Panc1 (cell line): ENCODE measurements around the gene JAM2.

Source experiments
- POLR2AphosphoS5 ChIP-seq: IDR thresholded peaks from 2 replicates; pipeline ENCODE4 v1.6.1; 2012; ENCODE audit warnings: mild to moderate bottlenecking, low read depth, low read length, moderate library complexity
- SIN3A ChIP-seq: IDR thresholded peaks from 2 replicates; pipeline ENCODE4 v1.6.1; 2012; ENCODE audit warnings: low read depth, mild to moderate bottlenecking, low read length, moderate library complexity, borderline replicate concordance; ENCODE audit not compliant: insufficient read depth
- TCF7L2 ChIP-seq: IDR thresholded peaks from 2 replicates; pipeline ENCODE4 v1.6.1; 2011; ENCODE audit warnings: mild to moderate bottlenecking, low read depth, low read length, inconsistent platforms
- TF ChIP-seq, protein P1 (sequence below): fragments of 450-650 bp; IDR thresholded peaks from 2 replicates; pipeline ENCODE4 v1.5.1; 2017; ENCODE audit warnings: mild to moderate bottlenecking
- TF ChIP-seq, protein P2 (sequence below), 2 experiments: IDR thresholded peaks; 2 replicates each; pipeline ENCODE4 v1.6.1; 2011 to 2012; ENCODE audit warnings: low read depth in 2 of 2, control low read depth in 1 of 2, low read length in 1 of 2, mild to moderate bottlenecking in 1 of 2, moderate library complexity in 1 of 2; ENCODE audit not compliant: insufficient read depth in 1 of 2

DNA sequence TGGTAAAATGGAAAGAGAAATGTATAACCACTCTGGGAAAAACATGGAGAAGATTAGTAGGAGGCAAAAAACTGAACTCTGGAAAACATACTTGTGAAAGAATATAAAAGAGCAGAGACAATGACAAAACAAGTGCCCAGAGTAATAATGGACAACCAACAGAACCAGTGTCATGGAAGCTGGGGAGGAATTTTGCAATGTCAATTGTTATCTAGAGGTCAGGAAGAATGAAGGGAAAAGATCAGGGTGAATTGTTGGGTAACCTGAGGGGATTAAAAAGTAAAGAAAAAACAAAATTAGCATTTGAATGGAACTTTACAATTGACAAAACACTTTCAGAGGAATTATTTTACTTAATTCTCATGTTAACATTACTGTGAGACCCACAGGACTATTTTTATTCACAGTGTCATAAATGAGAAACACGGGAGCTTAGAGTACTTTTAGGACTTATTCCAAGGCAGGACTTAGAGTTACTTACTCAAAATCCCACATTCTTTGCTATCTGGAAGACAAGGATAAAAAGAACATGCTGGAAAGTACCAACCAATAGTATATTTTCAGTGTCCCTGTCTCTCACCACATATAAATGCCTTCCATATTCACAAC lies 19.5 kb downstream of the JAM2 start:
- TF ChIP-seq, protein P1, sequence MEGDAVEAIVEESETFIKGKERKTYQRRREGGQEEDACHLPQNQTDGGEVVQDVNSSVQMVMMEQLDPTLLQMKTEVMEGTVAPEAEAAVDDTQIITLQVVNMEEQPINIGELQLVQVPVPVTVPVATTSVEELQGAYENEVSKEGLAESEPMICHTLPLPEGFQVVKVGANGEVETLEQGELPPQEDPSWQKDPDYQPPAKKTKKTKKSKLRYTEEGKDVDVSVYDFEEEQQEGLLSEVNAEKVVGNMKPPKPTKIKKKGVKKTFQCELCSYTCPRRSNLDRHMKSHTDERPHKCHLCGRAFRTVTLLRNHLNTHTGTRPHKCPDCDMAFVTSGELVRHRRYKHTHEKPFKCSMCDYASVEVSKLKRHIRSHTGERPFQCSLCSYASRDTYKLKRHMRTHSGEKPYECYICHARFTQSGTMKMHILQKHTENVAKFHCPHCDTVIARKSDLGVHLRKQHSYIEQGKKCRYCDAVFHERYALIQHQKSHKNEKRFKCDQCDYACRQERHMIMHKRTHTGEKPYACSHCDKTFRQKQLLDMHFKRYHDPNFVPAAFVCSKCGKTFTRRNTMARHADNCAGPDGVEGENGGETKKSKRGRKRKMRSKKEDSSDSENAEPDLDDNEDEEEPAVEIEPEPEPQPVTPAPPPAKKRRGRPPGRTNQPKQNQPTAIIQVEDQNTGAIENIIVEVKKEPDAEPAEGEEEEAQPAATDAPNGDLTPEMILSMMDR = no peak
- TF ChIP-seq POLR2AphosphoS5 = no peak
- TF ChIP-seq, protein P2, sequence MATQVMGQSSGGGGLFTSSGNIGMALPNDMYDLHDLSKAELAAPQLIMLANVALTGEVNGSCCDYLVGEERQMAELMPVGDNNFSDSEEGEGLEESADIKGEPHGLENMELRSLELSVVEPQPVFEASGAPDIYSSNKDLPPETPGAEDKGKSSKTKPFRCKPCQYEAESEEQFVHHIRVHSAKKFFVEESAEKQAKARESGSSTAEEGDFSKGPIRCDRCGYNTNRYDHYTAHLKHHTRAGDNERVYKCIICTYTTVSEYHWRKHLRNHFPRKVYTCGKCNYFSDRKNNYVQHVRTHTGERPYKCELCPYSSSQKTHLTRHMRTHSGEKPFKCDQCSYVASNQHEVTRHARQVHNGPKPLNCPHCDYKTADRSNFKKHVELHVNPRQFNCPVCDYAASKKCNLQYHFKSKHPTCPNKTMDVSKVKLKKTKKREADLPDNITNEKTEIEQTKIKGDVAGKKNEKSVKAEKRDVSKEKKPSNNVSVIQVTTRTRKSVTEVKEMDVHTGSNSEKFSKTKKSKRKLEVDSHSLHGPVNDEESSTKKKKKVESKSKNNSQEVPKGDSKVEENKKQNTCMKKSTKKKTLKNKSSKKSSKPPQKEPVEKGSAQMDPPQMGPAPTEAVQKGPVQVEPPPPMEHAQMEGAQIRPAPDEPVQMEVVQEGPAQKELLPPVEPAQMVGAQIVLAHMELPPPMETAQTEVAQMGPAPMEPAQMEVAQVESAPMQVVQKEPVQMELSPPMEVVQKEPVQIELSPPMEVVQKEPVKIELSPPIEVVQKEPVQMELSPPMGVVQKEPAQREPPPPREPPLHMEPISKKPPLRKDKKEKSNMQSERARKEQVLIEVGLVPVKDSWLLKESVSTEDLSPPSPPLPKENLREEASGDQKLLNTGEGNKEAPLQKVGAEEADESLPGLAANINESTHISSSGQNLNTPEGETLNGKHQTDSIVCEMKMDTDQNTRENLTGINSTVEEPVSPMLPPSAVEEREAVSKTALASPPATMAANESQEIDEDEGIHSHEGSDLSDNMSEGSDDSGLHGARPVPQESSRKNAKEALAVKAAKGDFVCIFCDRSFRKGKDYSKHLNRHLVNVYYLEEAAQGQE (IDR thresholded peaks at IDR 0.05; ENCODE audit: insufficient read depth in 1 of 2, low read depth in 2 of 2, low read length in 1 of 2) = no peak
- TF ChIP-seq SIN3A = no peak
- TF ChIP-seq TCF7L2 = no peak
